AG08396 (cell line): ENCODE data around the gene ITGAE.

Experiments used
- DNase-seq: peaks from one replicate; pipeline ENCODE4 v3.0.0; 2012; ENCODE audit warnings: low spot score, mixed read lengths

The ITGAE gene

GRCh38 chr17:3815925-3816324 lies 14.9 kb upstream of the ITGAE start:
- DNase-seq = no peak

- DNase-seq = no peak
Measured at GRCh38 chr17:3815122-3815521, 14.1 kb upstream of the ITGAE start.

DNA sequence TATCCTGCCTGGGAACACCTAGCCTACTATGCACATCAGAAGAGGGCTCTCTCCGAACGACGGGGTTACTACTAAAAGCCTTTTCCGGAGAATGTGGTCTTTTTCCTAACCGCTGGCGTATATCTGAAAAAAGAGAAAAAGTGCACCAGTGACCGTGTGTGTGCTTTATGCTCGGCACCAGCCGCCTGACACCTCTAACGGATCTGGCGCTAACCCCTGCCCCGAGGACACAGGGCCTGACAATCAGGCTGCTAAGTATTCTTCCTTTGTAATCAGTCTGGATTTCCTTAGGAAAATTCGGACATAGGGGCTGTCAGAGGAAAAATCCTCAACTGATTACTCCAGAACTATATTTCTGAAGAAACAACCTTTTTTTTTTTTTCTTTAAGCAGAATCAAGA lies 13.4 kb upstream of the ITGAE start:
- DNase-seq = no peak

- no peak for DNase-seq
Measured at GRCh38 chr17:3813171-3813570, 12.2 kb upstream of the ITGAE start.

GRCh38 chr17:3812771-3813170 lies 11.8 kb upstream of the ITGAE start:
- no peak for DNase-seq

DNA sequence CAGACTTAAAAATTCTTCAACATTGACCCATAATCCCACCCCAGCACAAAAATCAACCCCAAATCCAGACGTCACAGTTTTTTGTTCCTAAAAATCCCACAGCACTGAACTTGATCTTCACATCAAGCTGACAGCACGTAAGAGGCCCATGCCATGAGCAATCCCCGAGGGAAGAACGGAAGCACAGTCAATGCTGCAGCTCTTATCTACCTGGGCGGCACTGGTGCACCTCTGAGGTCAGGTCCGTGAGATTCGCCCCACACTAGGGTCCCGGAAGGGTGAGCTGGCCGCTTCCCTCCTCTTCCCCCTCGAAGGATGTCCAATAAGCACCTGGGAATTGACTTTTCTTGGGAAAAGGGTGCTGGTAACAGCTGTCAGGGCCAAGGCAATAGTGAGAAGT lies 11.3 kb upstream of the ITGAE start:
- DNase-seq = no peak

- DNase-seq = no peak
Measured at GRCh38 chr17:3810019-3810418, 9.0 kb upstream of the ITGAE start.

GRCh38 chr17:3809135-3809534 lies 8.1 kb upstream of the ITGAE start:
- no peak for DNase-seq

- no peak for DNase-seq
Measured at GRCh38 chr17:3808701-3809100, 7.7 kb upstream of the ITGAE start.

DNA sequence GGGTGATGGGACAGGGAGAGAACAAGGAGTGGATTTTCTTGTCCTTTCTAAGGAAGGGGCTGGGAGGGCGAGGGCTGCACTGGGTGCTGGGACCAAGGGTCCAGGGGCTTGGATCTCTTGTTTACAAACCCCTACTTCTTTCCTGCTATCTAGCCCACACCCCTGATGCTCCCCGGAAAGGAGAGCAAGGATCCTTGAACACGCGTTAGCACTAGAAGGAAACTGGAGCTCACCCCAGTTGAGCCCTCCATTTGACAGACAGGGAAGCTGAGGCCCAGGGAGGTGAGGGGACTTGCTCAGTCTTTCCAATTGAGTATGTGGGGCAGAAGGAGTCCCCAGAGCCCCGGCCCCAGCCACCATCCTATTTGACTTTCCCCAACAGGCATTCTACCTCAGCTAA lies 4.6 kb upstream of the ITGAE start:
- DNase-seq = no peak

GRCh38 chr17:3804503-3804931 lies 3.5 kb upstream of the ITGAE start:
- no peak for DNase-seq

GRCh38 chr17:3803308-3803640 lies 2.3 kb upstream of the ITGAE start:
- DNase-seq = no peak

DNA sequence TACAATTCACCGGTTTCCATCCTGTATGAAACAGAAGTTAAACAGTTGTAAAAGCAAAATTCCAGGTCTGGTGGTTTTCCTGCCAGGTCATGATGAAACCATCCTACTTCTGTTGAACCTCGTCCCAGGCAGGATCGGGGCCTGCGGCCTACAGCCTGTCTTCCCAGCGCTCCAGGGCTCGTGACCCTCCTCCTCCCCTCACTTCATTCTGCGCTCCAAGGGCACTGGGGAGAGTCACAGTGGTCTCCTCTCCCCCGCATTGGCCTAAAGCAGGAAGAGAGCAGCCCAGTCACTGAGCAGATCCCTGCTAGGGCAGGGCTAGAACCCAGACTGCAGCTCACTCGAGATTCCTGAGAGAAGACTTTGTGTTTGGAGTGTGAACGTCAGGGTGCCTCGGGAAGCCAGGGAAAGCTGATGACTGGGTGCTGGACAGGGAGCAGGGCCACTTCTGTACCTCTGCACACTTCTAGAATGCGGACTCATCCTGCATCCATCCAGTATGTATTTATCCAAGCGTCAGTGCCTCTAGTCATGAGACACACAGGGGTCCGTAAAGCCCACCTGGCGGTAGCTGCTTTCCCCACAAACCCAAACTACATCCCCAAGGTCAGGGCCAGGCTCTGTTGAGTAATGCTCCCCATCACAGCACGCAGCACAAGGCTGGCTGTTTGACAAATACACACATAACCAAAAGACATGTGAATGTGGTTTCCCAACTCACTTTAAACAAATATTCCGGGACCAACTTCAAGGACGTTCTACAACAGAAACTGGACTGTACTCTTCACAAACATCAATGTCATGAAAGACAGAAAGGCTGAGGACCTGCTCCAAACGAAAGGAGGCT lies 1.7 kb upstream of the ITGAE start:
- DNase-seq = peak; percentile 80

GRCh38 chr17:3801792-3802191 lies 804 bp upstream of the ITGAE start:
- DNase-seq = no peak

DNA sequence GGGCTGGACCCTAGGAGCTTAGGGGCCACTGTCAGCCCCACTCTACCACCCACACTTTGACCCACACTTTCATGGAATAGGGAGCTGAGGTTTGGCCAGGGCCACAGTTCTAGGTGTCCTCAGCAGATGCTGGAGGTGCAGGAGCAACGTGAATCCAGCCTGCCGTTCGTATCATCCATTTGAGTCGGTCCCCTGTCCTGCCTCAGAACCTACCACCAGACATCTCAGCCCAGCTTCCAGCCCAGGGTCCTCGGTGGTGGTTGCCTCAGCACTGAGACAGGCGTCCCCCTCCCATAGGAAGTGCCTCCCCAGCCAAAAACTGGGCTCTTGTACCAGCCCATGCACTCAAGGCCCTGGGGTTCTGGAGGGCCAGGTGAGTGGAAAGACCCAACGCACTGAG lies 359 bp upstream of the ITGAE start:
- DNase-seq = no peak

DNA sequence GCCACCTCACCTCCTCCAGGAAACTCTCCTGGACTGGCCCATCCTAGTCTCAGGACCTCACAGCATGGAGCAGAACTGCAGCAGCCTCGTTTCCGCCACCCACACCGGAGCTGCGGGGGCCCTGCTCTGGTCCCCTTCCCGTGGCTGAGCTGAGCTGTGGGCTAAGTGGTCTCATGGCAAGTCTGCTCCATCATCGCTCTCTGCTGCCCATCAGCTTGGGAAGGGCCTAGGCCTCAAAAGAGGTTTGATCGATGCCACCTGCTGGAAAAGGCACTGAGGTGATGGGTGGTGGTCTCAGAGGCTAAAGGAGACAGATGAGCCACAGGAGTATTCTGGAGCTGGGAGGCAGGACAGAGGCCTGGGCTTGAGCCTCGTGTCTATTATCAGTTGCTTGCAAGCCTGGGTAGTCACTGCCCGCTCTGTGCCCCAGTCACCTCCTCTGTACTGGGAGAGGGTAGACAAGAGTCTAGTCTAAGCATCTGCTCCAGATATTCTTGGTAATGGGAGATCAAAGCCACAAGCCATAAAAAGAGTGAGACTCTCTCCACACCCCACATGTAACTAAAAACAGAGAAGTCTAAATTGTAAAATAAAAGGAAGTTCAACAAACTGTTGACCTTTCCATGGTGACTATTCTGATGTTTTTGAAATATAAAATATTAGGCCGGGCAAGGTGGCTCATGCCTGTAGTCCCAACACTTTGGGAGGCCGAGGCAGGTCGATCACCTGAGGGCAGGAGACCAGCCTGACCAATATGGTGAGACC lies 1.6 kb downstream of the ITGAE start:
- no peak for DNase-seq

DNA sequence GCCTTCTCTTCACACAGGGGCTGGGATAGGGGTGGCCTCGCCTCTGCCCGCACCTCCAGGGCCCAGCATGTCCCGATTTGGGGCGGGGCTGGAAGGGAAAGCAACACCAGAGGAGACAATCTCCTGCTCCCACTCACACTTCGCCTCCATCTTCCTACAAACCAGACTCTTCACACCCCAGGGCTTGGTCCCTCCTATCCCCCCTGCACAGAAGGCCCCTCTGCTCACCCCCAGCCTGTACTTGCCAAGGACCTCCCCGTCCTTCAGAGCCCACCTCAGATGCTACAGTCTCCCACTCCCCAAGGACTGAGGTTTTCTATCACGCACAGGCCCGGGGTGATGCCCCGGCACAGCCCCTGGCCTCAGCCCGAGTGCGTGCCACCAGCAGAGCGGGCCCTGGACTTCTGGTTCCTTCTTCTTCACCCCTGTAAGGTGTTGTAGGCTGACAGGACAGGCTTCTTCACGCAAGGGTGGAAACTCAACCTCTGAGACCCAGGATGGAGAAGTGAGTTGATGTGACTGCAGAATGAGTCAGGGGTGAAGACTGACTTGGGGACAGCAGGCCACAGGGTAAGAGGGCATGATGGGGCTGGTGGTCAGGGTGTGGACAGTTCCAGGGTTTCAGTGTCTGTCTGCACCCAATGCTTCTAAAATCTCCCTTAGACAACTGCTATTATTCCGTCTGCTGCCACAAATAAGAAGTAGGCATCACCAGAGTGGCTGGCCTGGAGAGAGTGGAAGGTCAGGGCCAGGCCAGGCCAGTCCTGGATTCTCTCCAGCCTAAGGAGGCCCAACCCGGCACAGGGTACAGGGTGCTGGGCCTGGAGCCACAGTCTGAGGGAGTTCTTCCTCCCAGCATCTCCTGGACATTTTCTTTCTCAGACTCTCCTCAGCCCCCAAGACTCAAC lies 2.5 kb downstream of the ITGAE start:
- DNase-seq = no peak

GRCh38 chr17:3796822-3797170 lies 4.2 kb downstream of the ITGAE start:
- DNase-seq = no peak

- DNase-seq = no peak
Measured at GRCh38 chr17:3796110-3796821, 4.7 kb downstream of the ITGAE start.

GRCh38 chr17:3795390-3796102 lies 5.4 kb downstream of the ITGAE start:
- no peak for DNase-seq
